ENCODE data around the gene CES3.

CES3 gene

DNA sequence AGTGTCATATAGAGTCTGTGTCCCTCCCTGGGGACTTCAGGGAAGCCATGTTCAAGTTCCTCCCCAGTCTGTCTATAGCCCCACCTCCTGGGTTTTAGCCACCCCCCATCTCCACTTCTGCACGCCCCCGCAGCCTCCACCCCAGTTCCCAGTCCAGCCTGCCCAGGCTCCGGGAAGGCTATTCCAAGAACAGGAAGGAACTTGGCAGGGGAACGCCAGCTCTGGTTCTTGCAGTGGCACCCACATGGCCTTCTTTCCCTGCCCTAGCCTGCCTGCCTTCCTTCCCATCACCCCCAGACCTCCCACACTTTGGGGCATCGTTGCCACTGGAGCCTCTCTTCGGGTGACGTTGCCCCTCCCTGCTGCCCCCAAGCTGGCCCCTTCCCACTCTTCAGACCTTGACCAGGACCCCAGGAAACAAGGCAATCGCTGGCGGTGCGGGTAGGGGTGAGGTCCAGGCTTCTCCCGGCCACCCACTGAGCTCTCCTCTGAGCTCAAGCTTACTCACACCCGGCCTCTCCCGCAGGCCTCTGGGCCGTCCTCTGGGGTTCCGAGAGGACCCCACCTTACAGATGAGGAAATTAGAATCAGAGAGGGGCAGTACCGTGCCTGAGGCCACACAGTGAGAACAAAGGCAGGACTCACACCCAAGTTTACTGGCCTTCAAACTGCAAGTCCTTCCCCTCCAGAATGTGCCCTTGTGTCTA is 18.1 kb downstream of the CES3 start:
- no peaks in the 10 kb centered on the region for H3K9me3 ChIP-seq (ENCODE audit: insufficient read depth, low read depth, low read length)
- H3K27me3 ChIP-seq (ENCODE audit: insufficient read depth, low read length, poor library complexity, severe bottlenecking): no peaks in the 10 kb centered on the region
- no peak overlapping the region for H3K4me2 ChIP-seq (ENCODE audit: low read depth, low read length, poor library complexity, severe bottlenecking)
- no peak overlapping the region for H3K4me3 ChIP-seq (ENCODE audit: low read length, poor library complexity, severe bottlenecking)
- peaks cover 5% of the 10 kb centered on the region for H3K4me1 ChIP-seq (ENCODE audit: insufficient read depth, low read length, poor library complexity, severe bottlenecking)
- H3K36me3 ChIP-seq (ENCODE audit: insufficient read depth, low read length): no peaks in the 10 kb centered on the region
- no peaks in the 10 kb centered on the region for H4K20me1 ChIP-seq (ENCODE audit: insufficient read depth, low read length, poor library complexity, severe bottlenecking)
- TF ChIP-seq, protein P1, sequence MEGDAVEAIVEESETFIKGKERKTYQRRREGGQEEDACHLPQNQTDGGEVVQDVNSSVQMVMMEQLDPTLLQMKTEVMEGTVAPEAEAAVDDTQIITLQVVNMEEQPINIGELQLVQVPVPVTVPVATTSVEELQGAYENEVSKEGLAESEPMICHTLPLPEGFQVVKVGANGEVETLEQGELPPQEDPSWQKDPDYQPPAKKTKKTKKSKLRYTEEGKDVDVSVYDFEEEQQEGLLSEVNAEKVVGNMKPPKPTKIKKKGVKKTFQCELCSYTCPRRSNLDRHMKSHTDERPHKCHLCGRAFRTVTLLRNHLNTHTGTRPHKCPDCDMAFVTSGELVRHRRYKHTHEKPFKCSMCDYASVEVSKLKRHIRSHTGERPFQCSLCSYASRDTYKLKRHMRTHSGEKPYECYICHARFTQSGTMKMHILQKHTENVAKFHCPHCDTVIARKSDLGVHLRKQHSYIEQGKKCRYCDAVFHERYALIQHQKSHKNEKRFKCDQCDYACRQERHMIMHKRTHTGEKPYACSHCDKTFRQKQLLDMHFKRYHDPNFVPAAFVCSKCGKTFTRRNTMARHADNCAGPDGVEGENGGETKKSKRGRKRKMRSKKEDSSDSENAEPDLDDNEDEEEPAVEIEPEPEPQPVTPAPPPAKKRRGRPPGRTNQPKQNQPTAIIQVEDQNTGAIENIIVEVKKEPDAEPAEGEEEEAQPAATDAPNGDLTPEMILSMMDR (conservative IDR thresholded peaks at IDR 0.05; ENCODE audit: low read length): no peak
- TF ChIP-seq EZH2phosphoT487 (IDR thresholded peaks at IDR 0.05; ENCODE audit: borderline replicate concordance): no peak
- no peaks in the 10 kb centered on the region for H3K9me2 ChIP-seq (replicated peaks; ENCODE audit: low read depth, low read length)
- H3K79me2 ChIP-seq (ENCODE audit: insufficient read depth, low read length): no peaks in the 10 kb centered on the region
- no peaks in the 10 kb centered on the region for H3F3A ChIP-seq (ENCODE audit: low read depth)
- no peak overlapping the region for H2AFZ ChIP-seq (ENCODE audit: low read length)
- H3K9ac ChIP-seq (ENCODE audit: low read depth, low read length, poor library complexity, severe bottlenecking): no peak overlapping the region

DNA sequence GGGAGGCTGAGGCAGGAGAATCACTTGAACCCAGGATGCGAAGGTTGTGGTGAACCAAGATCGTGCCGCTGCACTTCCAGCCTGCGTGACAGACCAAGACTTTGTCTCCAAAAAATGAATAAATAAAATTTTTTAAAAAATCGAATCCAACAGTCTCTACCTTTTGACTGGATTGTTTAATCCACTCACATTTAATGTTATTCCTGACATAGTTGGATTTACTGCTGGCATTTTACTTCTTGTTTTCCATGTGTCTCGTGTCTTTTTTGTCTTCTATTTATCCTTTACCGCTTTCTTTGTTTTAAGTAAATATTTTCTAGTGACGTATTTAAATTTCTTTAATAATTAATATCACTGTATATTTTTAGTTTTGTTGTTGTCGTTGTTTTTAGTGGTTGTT is 22.0 kb downstream of the CES3 start:
- Histone ChIP-seq H3K36me3 (ENCODE audit: insufficient read depth, low read length) (no peaks in the 10 kb centered on the region), H3K4me3 (ENCODE audit: low read length, poor library complexity, severe bottlenecking) (no peak overlapping the region), H3K4me1 (ENCODE audit: insufficient read depth, low read length, poor library complexity, severe bottlenecking) (no peaks in the 10 kb centered on the region), H2AFZ (ENCODE audit: low read length) (no peak overlapping the region), H3K4me2 (ENCODE audit: low read depth, low read length, poor library complexity, severe bottlenecking) (no peak overlapping the region), H3K9ac (ENCODE audit: low read depth, low read length, poor library complexity, severe bottlenecking) (no peak overlapping the region), H3K27me3 (ENCODE audit: insufficient read depth, low read length, poor library complexity, severe bottlenecking) (no peaks in the 10 kb centered on the region), H3K9me2 (replicated peaks; ENCODE audit: low read depth, low read length) (no peaks in the 10 kb centered on the region), H3K79me2 (ENCODE audit: insufficient read depth, low read length) (no peaks in the 10 kb centered on the region), H3K9me3 (ENCODE audit: insufficient read depth, low read depth, low read length) (no peaks in the 10 kb centered on the region), H3F3A (ENCODE audit: low read depth) (no peaks in the 10 kb centered on the region), H4K20me1 (ENCODE audit: insufficient read depth, low read length, poor library complexity, severe bottlenecking) (no peaks in the 10 kb centered on the region)
- TF ChIP-seq, protein P1 (conservative IDR thresholded peaks at IDR 0.05; ENCODE audit: low read length): no peak
- TF ChIP-seq EZH2phosphoT487 (IDR thresholded peaks at IDR 0.05; ENCODE audit: borderline replicate concordance): no peak

DNA sequence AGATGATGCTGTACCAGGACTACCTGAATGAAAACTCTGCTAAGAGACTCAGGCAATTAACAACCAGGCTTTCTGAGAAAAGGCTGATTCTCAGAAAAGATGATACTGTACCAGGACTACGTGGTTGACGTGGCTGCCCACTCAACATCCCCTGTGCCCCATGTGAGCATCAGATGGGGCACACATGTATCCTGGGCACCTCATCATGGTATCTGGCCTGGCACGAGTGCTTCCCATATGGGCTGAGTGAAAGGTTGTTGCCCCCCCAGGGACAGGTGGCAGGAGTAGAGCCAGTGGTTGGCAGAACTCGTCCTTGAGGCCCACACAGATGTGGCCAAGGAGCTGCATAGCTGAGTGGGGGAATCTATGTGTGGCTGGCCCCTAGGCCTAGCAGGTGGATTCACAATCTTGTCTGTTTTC is 23.8 kb downstream of the CES3 start:
- H4K20me1 ChIP-seq (ENCODE audit: insufficient read depth, low read length, poor library complexity, severe bottlenecking): no peaks in the 10 kb centered on the region
- H3K9ac ChIP-seq (ENCODE audit: low read depth, low read length, poor library complexity, severe bottlenecking): no peak overlapping the region
- H3K36me3 ChIP-seq (ENCODE audit: insufficient read depth, low read length): no peaks in the 10 kb centered on the region
- H3K4me3 ChIP-seq (ENCODE audit: low read length, poor library complexity, severe bottlenecking): no peak overlapping the region
- H3K9me3 ChIP-seq (ENCODE audit: insufficient read depth, low read depth, low read length): no peaks in the 10 kb centered on the region
- no peak overlapping the region for H3K4me2 ChIP-seq (ENCODE audit: low read depth, low read length, poor library complexity, severe bottlenecking)
- H3F3A ChIP-seq (ENCODE audit: low read depth): no peaks in the 10 kb centered on the region
- no peak overlapping the region for H2AFZ ChIP-seq (ENCODE audit: low read length)
- H3K4me1 ChIP-seq (ENCODE audit: insufficient read depth, low read length, poor library complexity, severe bottlenecking): no peaks in the 10 kb centered on the region
- TF ChIP-seq, protein P1 (conservative IDR thresholded peaks at IDR 0.05; ENCODE audit: low read length): no peak
- TF ChIP-seq EZH2phosphoT487 (IDR thresholded peaks at IDR 0.05; ENCODE audit: borderline replicate concordance): no peak
- H3K9me2 ChIP-seq (replicated peaks; ENCODE audit: low read depth, low read length): no peaks in the 10 kb centered on the region
- H3K79me2 ChIP-seq (ENCODE audit: insufficient read depth, low read length): no peaks in the 10 kb centered on the region
- no peaks in the 10 kb centered on the region for H3K27me3 ChIP-seq (ENCODE audit: insufficient read depth, low read length, poor library complexity, severe bottlenecking)
